C4-2B (cell line): ENCODE data around the gene ELP5.

Experiments used
- ZFX ChIP-seq: fragments of 450-650 bp; IDR thresholded peaks from 2 replicates; pipeline ENCODE4 v1.6.1; 2017
- TF ChIP-seq, protein P1 (sequence below): fragments of 450-650 bp; conservative IDR thresholded peaks from 2 replicates; pipeline ENCODE4 v1.5.1; 2017; ENCODE audit warnings: mild to moderate bottlenecking

DNA sequence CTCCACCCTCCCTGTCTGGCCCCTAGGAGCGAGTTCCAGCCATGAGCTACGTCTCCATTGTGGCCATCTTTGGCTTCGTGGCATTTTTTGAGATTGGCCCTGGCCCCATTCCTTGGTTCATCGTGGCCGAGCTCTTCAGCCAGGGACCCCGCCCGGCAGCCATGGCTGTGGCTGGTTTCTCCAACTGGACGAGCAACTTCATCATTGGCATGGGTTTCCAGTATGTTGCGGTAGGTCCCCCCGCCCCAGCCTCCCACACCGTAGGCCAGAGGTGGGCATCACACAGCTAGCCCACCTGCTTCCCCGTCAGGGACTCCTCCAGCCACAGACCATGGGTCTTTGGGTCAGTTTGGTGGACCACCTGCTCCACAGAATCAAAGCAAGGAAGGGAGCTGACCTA lies 33.7 kb downstream of the ELP5 start:
- TF ChIP-seq, protein P1, sequence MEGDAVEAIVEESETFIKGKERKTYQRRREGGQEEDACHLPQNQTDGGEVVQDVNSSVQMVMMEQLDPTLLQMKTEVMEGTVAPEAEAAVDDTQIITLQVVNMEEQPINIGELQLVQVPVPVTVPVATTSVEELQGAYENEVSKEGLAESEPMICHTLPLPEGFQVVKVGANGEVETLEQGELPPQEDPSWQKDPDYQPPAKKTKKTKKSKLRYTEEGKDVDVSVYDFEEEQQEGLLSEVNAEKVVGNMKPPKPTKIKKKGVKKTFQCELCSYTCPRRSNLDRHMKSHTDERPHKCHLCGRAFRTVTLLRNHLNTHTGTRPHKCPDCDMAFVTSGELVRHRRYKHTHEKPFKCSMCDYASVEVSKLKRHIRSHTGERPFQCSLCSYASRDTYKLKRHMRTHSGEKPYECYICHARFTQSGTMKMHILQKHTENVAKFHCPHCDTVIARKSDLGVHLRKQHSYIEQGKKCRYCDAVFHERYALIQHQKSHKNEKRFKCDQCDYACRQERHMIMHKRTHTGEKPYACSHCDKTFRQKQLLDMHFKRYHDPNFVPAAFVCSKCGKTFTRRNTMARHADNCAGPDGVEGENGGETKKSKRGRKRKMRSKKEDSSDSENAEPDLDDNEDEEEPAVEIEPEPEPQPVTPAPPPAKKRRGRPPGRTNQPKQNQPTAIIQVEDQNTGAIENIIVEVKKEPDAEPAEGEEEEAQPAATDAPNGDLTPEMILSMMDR, result no peak
- TF ChIP-seq ZFX, result no peak
